B cell (primary cell): Measurements from ENCODE around the gene MED27. TPM values are rescaled to one million over a fixed set of nuclear protein-coding genes. Genes with fewer than 3 reads are reported as not detected.

Experiments
- ATAC-seq: fragments of 200-7000 bp; cut with Tn5 transposase; one replicate; pipeline ENCODE4 v1.10.0; 2021; ENCODE audit warnings: low read depth, mild to moderate bottlenecking, moderate number of reproducible peaks, moderate library complexity
- CTCF ChIA-PET: fragments of 350-600 bp; sonication (Branson Sonifier 250); formaldehyde crosslinking; loops from one replicate; lab custom pipeline; 2021; ENCODE audit warnings: antibody characterized with exemption, inconsistent platforms; lab: Charles Lee
- POLR2A ChIA-PET: fragments of 350-600 bp; sonication (Branson Sonifier 250); formaldehyde crosslinking; loops from one replicate; lab custom pipeline; 2021; ENCODE audit warnings: antibody characterized with exemption; lab: Charles Lee
- DNase-seq: peaks from one replicate; pipeline ENCODE4 v3.0.0; 2013
- H2AFZ ChIP-seq: 2 replicates; pipeline ENCODE4 v1.6.1; 2012; ENCODE audit warnings: mild to moderate bottlenecking, low read depth, low read length; ENCODE audit not compliant: insufficient read depth, poor library complexity, severe bottlenecking
- H3K27ac ChIP-seq, 2 donors: 1 replicate in 1 of 2; 2 replicates in 1 of 2; pipeline ENCODE4 v1.5.1; 2012 to 2013; ENCODE audit warnings: low read length in 2 of 2, mild to moderate bottlenecking in 2 of 2, moderate library complexity in 1 of 2
- H3K27me3 ChIP-seq, 4 experiments: fragments of 200-600 bp in 1 of 4; sonication (generic) in 1 of 4; replicated peaks in 1 of 4; 1 replicate in 2 of 4; 2 replicates in 2 of 4; pipeline versions ENCODE4 v1.6.1 to v1.7.0; 2013 to 2016; ENCODE audit warnings: low read length in 3 of 4, mild to moderate bottlenecking in 2 of 4, mixed read lengths in 1 of 4, moderate library complexity in 1 of 4; ENCODE audit not compliant: insufficient read depth in 4 of 4, control insufficient read depth in 3 of 4; ENCODE audit errors: control extremely low read depth in 1 of 4
- H3K36me3 ChIP-seq, 2 experiments: replicated peaks in 1 of 2; 1 replicate in 1 of 2; 2 replicates in 1 of 2; pipeline versions ENCODE4 v1.6.1 to v1.7.1; 2013; ENCODE audit warnings: low read length in 1 of 2; ENCODE audit not compliant: insufficient read depth in 2 of 2, control insufficient read depth in 1 of 2; ENCODE audit errors: control extremely low read depth in 1 of 2, extremely low read depth in 1 of 2
- H3K4me1 ChIP-seq, 2 donors: fragments of 200-600 bp in 1 of 2; sonication (generic) in 1 of 2; 1 replicate in 1 of 2; 2 replicates in 1 of 2; pipeline versions ENCODE4 v1.5.1 to v1.6.1; 2013 to 2017; ENCODE audit warnings: low read length in 2 of 2; ENCODE audit not compliant: control insufficient read depth in 2 of 2, insufficient read depth in 2 of 2
- H3K4me2 ChIP-seq: replicated peaks from 2 replicates; pipeline ENCODE3; 2012; ENCODE audit warnings: mild to moderate bottlenecking, low read depth, low read length; ENCODE audit not compliant: poor library complexity, severe bottlenecking
- H3K4me3 ChIP-seq, 5 experiments: fragments of 200-600 bp in 1 of 5; sonication (generic) in 1 of 5; 1 replicate in 3 of 5; 2 replicates in 2 of 5; pipeline versions ENCODE4 v1.5.1 to v1.7.0; 2011 to 2016; ENCODE audit warnings: low read length in 4 of 5, mild to moderate bottlenecking in 4 of 5, low read depth in 2 of 5, control low read depth in 1 of 5, moderate library complexity in 1 of 5; ENCODE audit not compliant: insufficient read depth in 1 of 5; ENCODE audit errors: control extremely low read depth in 1 of 5, extremely low read depth in 1 of 5
- H3K79me2 ChIP-seq: fragments of 200-600 bp; sonication (generic); one replicate; pipeline ENCODE4 v1.6.0; 2016; ENCODE audit warnings: low read length; ENCODE audit not compliant: control insufficient read depth, insufficient read depth
- H3K9ac ChIP-seq: fragments of 200-600 bp; sonication (generic); 2 replicates; pipeline ENCODE4 v1.6.1; 2017; ENCODE audit warnings: mild to moderate bottlenecking, low read length, moderate library complexity
- H3K9me3 ChIP-seq, 3 donors: one replicate each; pipeline versions ENCODE4 v1.6.1 to v1.7.1; 2013; ENCODE audit warnings: low read length in 2 of 3; ENCODE audit not compliant: control insufficient read depth in 2 of 3, insufficient read depth in 1 of 3; ENCODE audit errors: control extremely low read depth in 1 of 3
- H4K20me1 ChIP-seq: 2 replicates; pipeline ENCODE4 v1.6.0; 2012; ENCODE audit warnings: mild to moderate bottlenecking, low read length; ENCODE audit not compliant: insufficient read depth, control insufficient read depth, poor library complexity, severe bottlenecking
- H3K27ac Mint-ChIP-seq: one replicate; pipeline ENCODE4 v1.8.0; 2021; ENCODE audit warnings: mixed read lengths
- H3K27me3 Mint-ChIP-seq: one replicate; pipeline ENCODE4 v1.8.0; 2021; ENCODE audit warnings: mixed read lengths
- H3K4me1 Mint-ChIP-seq: one replicate; pipeline ENCODE4 v1.8.0; 2021; ENCODE audit warnings: mixed read lengths
- H3K4me3 Mint-ChIP-seq: one replicate; pipeline ENCODE4 v1.8.0; 2021; ENCODE audit warnings: mixed read lengths
- H3K9me3 Mint-ChIP-seq: one replicate; pipeline ENCODE4 v1.8.0; 2022; ENCODE audit warnings: mixed read lengths; ENCODE audit not compliant: insufficient read depth
- EZH2 ChIP-seq: IDR thresholded peaks from 2 replicates; pipeline ENCODE4 v1.6.1; 2012; ENCODE audit warnings: borderline replicate concordance, low read depth, mild to moderate bottlenecking, moderate library complexity, low read length; ENCODE audit not compliant: insufficient read depth, poor library complexity, severe bottlenecking
- WGBS: methylation state at CpG from one replicate; pipeline ENCODE4 v1.1.5; 2013; ENCODE audit warnings: missing lambda C conversion rate; ENCODE audit not compliant: insufficient coverage; 5-methylcytosine and 5-hydroxymethylcytosine counted together
- intact Hi-C: fragments of 100-400 bp; cut with micrococcal nuclease; formaldehyde crosslinking; loops from one replicate; pipeline ENCODE4 v1.10.0; 2022
- polyA plus RNA-seq: library from polyadenylated mRNA; depleted of rRNA; stranded (reverse); fragments of >200 nt; gene quantifications from 2 replicates; pipeline ENCODE4 v1.2.3, GENCODE V29; 2012
- total RNA-seq, 2 donors: library from RNA; stranded (reverse); fragments of 120-200 nt in 1 of 2; gene quantifications; 1 replicate in 1 of 2; 2 replicates in 1 of 2; pipeline versions ENCODE4 v1.2.3 to v1.2.4, GENCODE V29; 2013 to 2022
- TF ChIP-seq, protein P1 (sequence below): fragments of 200-600 bp; IDR thresholded peaks from one replicate; pipeline ENCODE4 v1.8.0; 2022; ENCODE audit warnings: antibody characterized with exemption, mild to moderate bottlenecking

The MED27 gene
- total and polyA plus RNA-seq, 2 donors (not counting 1 experiment from before 2014, with no cell fraction given), result 17.4 to 17.7 TPM

DNA sequence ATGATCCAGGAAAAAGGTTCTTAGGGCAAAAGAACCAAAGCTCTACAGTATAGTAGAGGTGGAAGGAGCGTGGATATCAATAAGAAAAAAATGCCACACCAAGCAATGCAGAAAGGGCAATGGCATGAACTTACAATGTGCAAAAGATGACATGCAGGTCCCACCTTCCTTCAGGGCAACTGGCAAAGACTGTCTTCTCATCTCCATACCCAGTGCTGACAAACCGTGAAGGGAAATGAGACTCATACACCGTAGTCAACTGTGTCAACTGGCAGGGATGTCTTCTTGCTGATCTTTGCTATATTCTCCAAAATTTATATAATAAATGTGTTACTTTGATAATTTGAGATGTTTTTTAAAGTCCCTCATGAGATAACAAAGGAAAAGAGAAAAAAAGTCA, 36.0 kb downstream of the MED27 start:
- DNase-seq, result no peak
- no peak overlapping the region for H3K9ac ChIP-seq
- H3K4me2 ChIP-seq, result no peak overlapping the region
- no peak overlapping the region for H3K4me3 ChIP-seq
- no peak for TF ChIP-seq EZH2
- TF ChIP-seq, protein P1, sequence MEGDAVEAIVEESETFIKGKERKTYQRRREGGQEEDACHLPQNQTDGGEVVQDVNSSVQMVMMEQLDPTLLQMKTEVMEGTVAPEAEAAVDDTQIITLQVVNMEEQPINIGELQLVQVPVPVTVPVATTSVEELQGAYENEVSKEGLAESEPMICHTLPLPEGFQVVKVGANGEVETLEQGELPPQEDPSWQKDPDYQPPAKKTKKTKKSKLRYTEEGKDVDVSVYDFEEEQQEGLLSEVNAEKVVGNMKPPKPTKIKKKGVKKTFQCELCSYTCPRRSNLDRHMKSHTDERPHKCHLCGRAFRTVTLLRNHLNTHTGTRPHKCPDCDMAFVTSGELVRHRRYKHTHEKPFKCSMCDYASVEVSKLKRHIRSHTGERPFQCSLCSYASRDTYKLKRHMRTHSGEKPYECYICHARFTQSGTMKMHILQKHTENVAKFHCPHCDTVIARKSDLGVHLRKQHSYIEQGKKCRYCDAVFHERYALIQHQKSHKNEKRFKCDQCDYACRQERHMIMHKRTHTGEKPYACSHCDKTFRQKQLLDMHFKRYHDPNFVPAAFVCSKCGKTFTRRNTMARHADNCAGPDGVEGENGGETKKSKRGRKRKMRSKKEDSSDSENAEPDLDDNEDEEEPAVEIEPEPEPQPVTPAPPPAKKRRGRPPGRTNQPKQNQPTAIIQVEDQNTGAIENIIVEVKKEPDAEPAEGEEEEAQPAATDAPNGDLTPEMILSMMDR, result no peak
- WGBS, result 100% methylated on average over 1 of the region's 3 CpGs
- intact Hi-C loops, result no loop called here
- no peak overlapping the region for H3K27ac ChIP-seq
- peaks cover 0 to 6% of the 10 kb centered on the region in 2 experiments for H3K36me3 ChIP-seq
- Mint-ChIP-seq H3K4me3 (no peak overlapping the region), H3K4me1 (peaks cover 6% of the 10 kb centered on the region), H3K9me3 (no peaks in the 10 kb centered on the region), H3K27me3 (no peaks in the 10 kb centered on the region), H3K27ac (no peak overlapping the region)
- no peak for ATAC-seq
- H3K4me1 ChIP-seq, result no peaks in the 10 kb centered on the region
- no peaks in the 10 kb centered on the region for H3K27me3 ChIP-seq
- H2AFZ ChIP-seq, result no peak overlapping the region
- ChIA-PET POLR2A (no interaction called here), CTCF (no interaction called here)
- H3K9me3 ChIP-seq, result no peaks in the 10 kb centered on the region
- peaks cover 32% of the 10 kb centered on the region for H4K20me1 ChIP-seq
- peaks cover 48% of the 10 kb centered on the region for H3K79me2 ChIP-seq

DNA sequence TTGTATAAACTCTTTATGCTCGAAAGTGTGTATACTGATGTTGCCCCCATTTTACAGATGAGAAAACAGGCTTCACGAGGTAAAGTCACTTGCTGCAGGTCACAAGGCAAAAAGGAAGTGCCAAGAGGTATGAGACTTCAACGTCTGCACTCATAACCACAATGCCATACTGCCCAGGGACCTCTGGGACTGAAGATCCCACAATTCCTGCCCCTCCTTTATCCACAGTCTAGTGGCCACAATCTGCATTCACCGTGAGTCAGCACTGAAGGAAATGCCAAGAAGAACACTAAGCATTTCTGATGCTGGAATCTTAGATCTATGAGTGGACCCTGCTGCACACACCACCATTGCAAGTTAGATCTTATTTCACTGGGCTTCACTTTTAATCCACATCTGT, 37.3 kb downstream of the MED27 start:
- intact Hi-C loops, result no loop called here
- ATAC-seq (no peak), DNase-seq (no peak)
- H3K4me1 Mint-ChIP-seq, result peaks cover 6% of the 10 kb centered on the region
- TF ChIP-seq EZH2, result no peak
- TF ChIP-seq, protein P1, result no peak
- H3K27ac ChIP-seq, result no peak overlapping the region
- CTCF ChIA-PET, result no interaction called here
- H3K27me3 ChIP-seq, result no peaks in the 10 kb centered on the region
- WGBS, result 83% methylated on average over 3 of the region's 4 CpGs
- no peaks in the 10 kb centered on the region for H3K9me3 Mint-ChIP-seq
- no peak overlapping the region for H3K4me3 ChIP-seq
- no peak overlapping the region for H3K4me2 ChIP-seq
- H3K9me3 ChIP-seq, result no peaks in the 10 kb centered on the region
- no peak overlapping the region for H3K4me3 Mint-ChIP-seq
- H3K9ac ChIP-seq, result no peak overlapping the region
- H3K4me1 ChIP-seq, result no peaks in the 10 kb centered on the region
- H3K27me3 Mint-ChIP-seq, result no peaks in the 10 kb centered on the region
- H4K20me1 ChIP-seq, result peaks cover 36% of the 10 kb centered on the region
- H3K79me2 ChIP-seq, result peaks cover 60% of the 10 kb centered on the region
- POLR2A ChIA-PET, result no interaction called here
- H3K36me3 ChIP-seq, result peaks cover 0 to 6% of the 10 kb centered on the region in 2 experiments
- H3K27ac Mint-ChIP-seq, result no peak overlapping the region
- no peak overlapping the region for H2AFZ ChIP-seq
